Heart right ventricle (tissue), 16 donors: ENCODE measurements around the gene CS. TPM values are rescaled to one million over a fixed set of nuclear protein-coding genes. Genes with fewer than 3 reads are reported as not detected.
"Not testable (repeated sequence)": the region's sequence is repeated elsewhere in the genome, so short reads cannot be mapped to it uniquely, and the experiment has no call there.

Experiments used
- ATAC-seq, 8 donors: fragments of 200-7000 bp; cut with Tn5 transposase; one replicate each; pipeline ENCODE4 v1.9.1; 2020; ENCODE audit warnings: mild to moderate bottlenecking in 8 of 8, moderate library complexity in 8 of 8, moderate number of reproducible peaks in 1 of 8
- DNase-seq, 2 donors: peaks; one replicate each; pipeline ENCODE4 v3.0.0-alpha.2; 2020
- H3K27ac ChIP-seq, 10 donors: fragments of 200-600 bp; sonication (generic) in 2 of 10; one replicate each; pipeline versions ENCODE4 v1.5.0 to v1.8.0; 2020 to 2022; ENCODE audit warnings: mild to moderate bottlenecking in 3 of 10
- H3K27me3 ChIP-seq, 7 donors: fragments of 200-600 bp; one replicate each; pipeline ENCODE4 v1.8.0; 2021 to 2022; ENCODE audit warnings: mild to moderate bottlenecking in 2 of 7
- H3K36me3 ChIP-seq, 9 donors: fragments of 200-600 bp; sonication (generic) in 1 of 9; one replicate each; pipeline versions ENCODE4 v1.5.0 to v1.8.0; 2020 to 2022; ENCODE audit warnings: mild to moderate bottlenecking in 2 of 9
- H3K4me1 ChIP-seq, 9 donors: fragments of 200-600 bp; sonication (generic) in 1 of 9; one replicate each; pipeline versions ENCODE4 v1.5.0 to v1.8.0; 2020 to 2022; ENCODE audit warnings: mild to moderate bottlenecking in 4 of 9
- H3K4me3 ChIP-seq, 10 donors: fragments of 200-600 bp; sonication (generic) in 2 of 10; one replicate each; pipeline versions ENCODE4 v1.5.0 to v1.8.0; 2020 to 2022; ENCODE audit warnings: mild to moderate bottlenecking in 7 of 10, moderate library complexity in 2 of 10
- H3K9me3 ChIP-seq, 11 donors: fragments of 200-600 bp in 10 of 11; sonication (generic) in 2 of 11; one replicate each; pipeline versions ENCODE4 v1.5.0 to v1.8.0; 2013 to 2022; ENCODE audit warnings: mild to moderate bottlenecking in 2 of 11, control low read depth in 1 of 11, moderate library complexity in 1 of 11
- CTCF ChIP-seq, 9 donors: fragments of 200-600 bp; sonication (generic) in 2 of 9; IDR thresholded peaks; one replicate each; pipeline versions ENCODE4 v1.5.0 to v1.8.0; 2021 to 2022; ENCODE audit warnings: antibody characterized with exemption in 9 of 9, mild to moderate bottlenecking in 5 of 9, moderate library complexity in 1 of 9
- WGBS, 2 donors: extraction: QIAGEN DNeasy Blood & Tissue Kit; methylation state at CpG; one replicate each; pipeline ENCODE4 v1.1.7; 2013; ENCODE audit warnings: inconsistent platforms in 1 of 2; 5-methylcytosine and 5-hydroxymethylcytosine counted together
- intact Hi-C, 10 donors: fragments of 100-400 bp; cut with DNase I; formaldehyde crosslinking; loops; one replicate each; pipeline versions ENCODE4 v1.11.1 to v1.14.2; 2022
- polyA plus RNA-seq, 2 donors: library from polyadenylated mRNA; stranded (reverse); fragments of 200-250 nt; gene quantifications; one replicate each; pipeline ENCODE4 v1.2.3, GENCODE V29; 2013
- total RNA-seq, 10 donors: library from RNA; stranded (reverse); fragmentation: NEBNext Ultra II Directional in 3 of 10; extraction: Animal tissue kit (Norgen Biotek cat#: 25700) in 3 of 10; gene quantifications; one replicate each; pipeline versions ENCODE4 v1.2.1 to v1.2.4, GENCODE V29; 2021 to 2023
- donor health status: Arrhythmogenic right ventricular cardiomyopathy.
- donor health status: ischemic (EF 13 %, LVEDD 7.1; RV severe dilation, severe dysfunction).
- donor health status: healthy with polysubstance abuse.
- donor health status: DM: no; HTN: yes; CAD: no.
- donor health status: DM: no; HTN: no; CAD: no.
- donor health status: ischemic (EF 25% LVEDD 6.9; RV normal size, moderate dysfunction).
- donor health status: ischemic (EF 25% LVEDD 5.7; RV mildly dilated, moderate dysfunction).
- donor health status: healthy.
- donor health status: DM: yes; HTN: yes; CAD: no.
- donor health status: Ischemic cardiomyopathy.
- donor health status: ischemic (EF 35%, LVEDD 5.7; RV mildly dilated, moderate dysfunction).
- donor health status: nonischemic (EF 11% LVEDD 7.7; RV severe dilation, severe dysfunction).
- donor health status: DM: yes; HTN: yes; CAD: no.
- donor health status: PGD.
- donor health status: ischemic (EF 29% LVEDD 5.4; RV normal size, mild dysfunction).
- donor health status: nonischemic (EF 23%, LVEDD 6.1; RV moderate dilation, normal function).

CS gene
- total and polyA plus RNA-seq, 12 donors, result 154 to 991 (median 859) TPM

GRCh38 chr12:56336361-56337167 is 36.4 kb upstream of the CS start:
- Histone ChIP-seq H3K4me1 (peaks cover 6 to 41% (median 15%) of the 10 kb centered on the region in 9 donors), H3K4me3 (no peak overlapping the region), H3K27me3 (no peaks in the 10 kb centered on the region), H3K36me3 (peaks cover 0 to 12% (median 0%) of the 10 kb centered on the region in 9 donors), H3K27ac (no peak overlapping the region), H3K9me3 (no peaks in the 10 kb centered on the region)
- no peak for DNase-seq
- 82 to 83% methylated on average over 8 to 9 of the region's 9 CpGs for WGBS, 2 donors
- TF ChIP-seq CTCF (IDR thresholded peaks at IDR 0.05), result no peak
- no peak for ATAC-seq
- intact Hi-C loops, result loop anchor here in 4 of 10 donors (10.0 kb wide), 2 partner anchors 128 to 258 kb away; partner anchors contain the start of gene SPRYD4 (in 4 of the 4)

DNA sequence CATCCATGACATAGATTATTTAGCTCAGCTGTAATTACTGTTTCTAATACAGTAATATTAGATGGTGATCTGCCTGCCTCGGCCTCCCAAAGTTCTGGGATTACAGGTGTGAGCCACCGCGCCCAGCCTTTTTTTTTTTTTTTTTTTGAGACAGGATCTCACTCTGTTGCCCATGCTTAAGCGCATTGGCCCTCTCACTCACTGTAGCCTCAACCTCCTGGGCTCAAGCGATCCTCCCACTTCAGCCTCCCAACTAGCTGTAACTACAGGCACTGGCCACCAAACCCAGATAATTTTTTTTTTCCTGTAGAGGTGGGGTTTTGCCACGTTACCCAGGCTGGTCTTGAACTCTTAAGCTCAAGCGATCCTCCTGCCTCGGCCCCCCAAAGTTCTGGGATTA is 35.4 kb upstream of the CS start:
- H3K36me3 ChIP-seq, H3K9me3 ChIP-seq, H3K27me3 ChIP-seq, DNase-seq, H3K27ac ChIP-seq, ATAC-seq, H3K4me3 ChIP-seq: not testable (repeated sequence)
- WGBS, 2 donors, result 95 to 96% methylated on average over 8 of the region's 8 CpGs
- intact Hi-C loops, result loop anchor here in 4 of 10 donors (2.0 to 10.0 kb wide), 3 partner anchors 25 to 259 kb away; partner anchors contain the start of genes SPRYD4 (in 4 of the 4) and STAT2 (in 1 of the 4)
- peaks cover 6 to 41% (median 15%) of the 10 kb centered on the region in 9 donors for H3K4me1 ChIP-seq

- ATAC-seq (no peak), DNase-seq (no peak)
- intact Hi-C loops, result loop anchor here in 4 of 10 donors (2.0 to 10.0 kb wide), 3 partner anchors 26 to 260 kb away; partner anchors contain the start of genes SPRYD4 (in 4 of the 4) and STAT2 (in 1 of the 4)
- no peak for TF ChIP-seq CTCF (IDR thresholded peaks at IDR 0.05)
- Histone ChIP-seq H3K9me3 (no peaks in the 10 kb centered on the region), H3K4me3 (peak overlapping the region; percentile 52 to 73 (median 61)), H3K27ac (peak overlapping the region; percentile 84 to 97 (median 94)), H3K4me1 (peaks cover 6 to 41% (median 15%) of the 10 kb centered on the region in 9 donors), H3K27me3 (no peaks in the 10 kb centered on the region), H3K36me3 (peaks cover 0 to 8% (median 0%) of the 10 kb centered on the region in 9 donors)
- WGBS, 2 donors, result 5 to 7% methylated on average over 6 of the region's 6 CpGs
Observed at GRCh38 chr12:56334490-56334793, 34.3 kb upstream of the CS start.

- DNase-seq, result peak; percentile 93 to 97
- Histone ChIP-seq H3K4me3 (peak within 1 kb of the TSS; percentile 52 to 73 (median 61)), H3K27me3 (no peaks in the 10 kb centered on the region), H3K9me3 (no peaks in the 10 kb centered on the region), H3K4me1 (peaks cover 6 to 35% (median 15%) of the 10 kb centered on the region in 9 donors), H3K36me3 (peaks cover 0 to 12% (median 0%) of the 10 kb centered on the region in 9 donors), H3K27ac (peak within 1 kb of the TSS; percentile 84 to 97 (median 94))
- WGBS, 2 donors, result 0 to 1% methylated on average over 45 of the region's 45 CpGs
- intact Hi-C loops, result loop anchor here in 4 of 10 donors (2.0 to 10.0 kb wide), 3 partner anchors 27 to 261 kb away; partner anchors contain the start of genes SPRYD4 (in 4 of the 4) and STAT2 (in 1 of the 4)
- peak; percentile 98 to 99 (median 99) for ATAC-seq
- peak in 8 of 9 donors; percentile 29 to 74 (median 52) for TF ChIP-seq CTCF (IDR thresholded peaks at IDR 0.05)
Observed at GRCh38 chr12:56333679-56334489, 33.8 kb upstream of the CS start, which contains the start of gene PAN2. TSS of gene PAN2 (minus strand) at chr12:56334000. CDS start at chr12:56333094, 906 bp downstream.
